Activated gamma-delta T cell (primary cell): Measurements from ENCODE around the gene MAP4K2.
"Not testable (repeated sequence)": the region's sequence is repeated elsewhere in the genome, so short reads cannot be mapped to it uniquely, and the experiment has no call there.

ENCODE experiments used
- DNase-seq: peaks from one replicate; lab custom pipeline; 2025; lab: John Stamatoyannopoulos, UW
- total RNA-seq, 2 donors: gene quantifications; one replicate each; lab custom pipeline; 2026; lab: John Stamatoyannopoulos, UW

The MAP4K2 gene
- 130 to 155 reads per million in 2 donors for total RNA-seq

DNA sequence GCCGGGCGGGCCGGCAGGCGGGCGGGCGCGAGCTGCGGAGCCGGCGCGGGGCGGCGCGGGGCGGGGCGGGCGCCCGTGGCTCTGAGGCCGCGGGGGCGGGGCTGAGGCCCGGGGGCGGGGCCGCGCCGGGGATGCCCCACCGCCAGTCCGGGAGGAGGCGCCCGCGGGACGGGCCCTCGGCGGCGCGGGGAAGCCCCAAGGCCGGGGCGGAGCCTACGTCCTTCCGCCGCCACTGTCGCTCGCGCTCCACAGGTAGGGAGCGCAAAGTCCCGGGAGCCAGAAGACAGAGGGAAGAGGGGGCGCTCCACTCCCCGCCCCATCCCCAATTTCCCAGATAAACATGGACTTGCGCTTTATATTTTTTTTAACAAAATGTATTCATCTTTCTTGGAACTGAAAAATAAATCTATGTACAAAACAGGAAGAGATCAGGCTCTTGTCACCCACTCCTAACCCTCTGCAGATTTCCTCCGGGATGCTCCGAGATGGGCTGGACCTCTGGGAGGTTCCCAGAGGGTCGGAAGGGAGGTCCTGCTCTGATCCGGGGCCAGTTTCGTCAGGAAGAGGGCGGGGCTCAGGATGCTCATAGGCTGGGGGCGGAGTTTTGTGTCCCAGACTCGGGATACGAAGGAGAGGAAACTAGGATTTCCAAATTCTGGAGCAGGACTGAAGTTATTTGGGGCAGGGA, at the start of gene MAP4K2:
MAP4K2 (minus strand) TSS at position 57 of the 688 bp plus-strand sequence. CDS start 65 bp downstream, outside the sequence.
- DNase-seq = peak; percentile 78

DNA sequence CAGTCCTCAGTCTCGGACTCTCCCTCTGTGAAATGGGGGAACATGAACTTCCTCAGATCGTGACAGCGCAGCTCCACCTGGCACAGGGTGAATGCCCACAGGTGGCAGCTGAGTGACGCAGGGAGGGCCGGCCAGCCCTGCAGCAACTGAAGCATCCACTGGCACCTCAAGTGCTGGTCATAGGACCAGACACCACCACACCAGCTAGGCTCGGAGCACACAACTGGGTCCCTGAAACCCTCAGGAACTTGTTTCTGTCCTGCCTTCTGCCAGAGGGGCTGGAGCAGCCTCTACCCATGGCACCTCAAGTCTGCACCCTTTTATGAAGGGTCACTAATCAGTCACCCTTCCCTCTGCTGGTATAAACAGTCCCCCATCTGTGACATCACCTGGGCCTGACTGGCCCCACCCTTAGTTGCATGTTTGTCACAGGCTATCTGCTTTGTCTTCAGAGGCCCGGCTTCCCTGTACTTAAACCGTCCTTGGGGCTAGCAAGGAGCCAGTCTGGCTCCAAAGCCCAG, 48.9 kb upstream of the MAP4K2 start:
- no peak for DNase-seq

DNA sequence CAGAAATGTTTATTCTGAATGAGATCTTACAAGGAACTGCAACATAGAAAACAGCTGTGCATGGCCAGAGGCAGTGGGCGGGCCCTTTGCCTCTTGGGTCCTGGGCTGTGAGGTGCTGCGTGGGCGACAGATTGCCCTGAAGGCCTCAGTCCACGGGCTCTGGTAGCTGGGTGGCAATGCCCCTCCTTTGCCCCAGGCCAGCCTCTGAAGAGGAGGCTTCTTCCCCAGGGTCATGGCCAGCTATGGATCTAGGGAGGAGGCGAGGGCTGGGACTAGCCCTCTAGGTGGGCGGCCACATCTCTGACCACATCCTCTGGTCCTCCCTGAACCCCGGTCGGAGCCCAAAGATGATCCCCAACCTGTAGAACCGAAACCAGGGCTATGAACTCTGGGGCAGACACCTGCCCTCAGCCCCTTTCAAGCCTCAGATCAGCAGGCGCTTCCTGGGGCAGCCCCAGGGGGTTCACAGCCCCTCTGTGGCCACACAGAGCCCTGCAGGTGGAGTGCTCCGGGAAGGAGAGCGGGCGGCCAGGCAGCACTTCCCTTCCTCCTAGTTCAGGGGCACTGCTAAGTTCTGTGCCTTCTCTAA, 48.1 kb upstream of the MAP4K2 start:
- peak; percentile 53 for DNase-seq

DNA sequence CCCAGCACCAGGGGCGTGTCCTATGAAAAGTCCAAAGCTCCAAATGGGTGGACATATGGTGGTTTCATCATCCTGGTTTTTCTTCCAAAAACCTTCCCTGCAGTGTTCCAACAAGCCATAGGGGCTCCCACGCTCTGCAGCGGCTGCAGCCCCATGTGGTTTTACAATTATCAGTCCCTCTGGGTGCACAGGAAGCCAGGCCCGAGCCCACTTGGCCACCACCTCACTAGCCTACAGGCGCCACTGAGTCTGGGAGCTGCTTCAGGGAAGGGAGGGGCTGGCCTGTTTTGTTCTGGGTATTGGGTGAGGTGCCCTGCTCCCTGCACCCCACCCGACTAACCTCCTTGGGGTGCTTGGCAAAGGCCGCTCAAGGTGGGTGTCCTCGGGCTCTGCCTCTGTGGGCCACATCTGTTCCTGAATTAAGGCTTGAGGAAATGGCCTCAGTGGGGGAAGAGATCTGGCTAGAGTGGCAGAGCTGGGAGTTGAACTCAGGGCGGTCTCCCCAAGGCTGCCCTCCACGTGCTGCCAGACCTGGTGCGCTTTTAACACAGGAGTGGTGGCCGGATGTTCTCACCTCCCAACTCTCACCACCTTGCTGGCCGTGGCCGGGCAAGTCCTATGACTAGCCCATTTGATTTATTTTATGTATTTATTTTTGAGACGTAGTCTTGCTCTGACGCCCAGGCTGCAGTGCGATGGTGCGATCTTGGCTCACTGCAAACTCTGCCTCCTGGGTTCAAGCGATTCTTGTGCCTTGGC, 46.8 kb upstream of the MAP4K2 start:
- no peak for DNase-seq

DNA sequence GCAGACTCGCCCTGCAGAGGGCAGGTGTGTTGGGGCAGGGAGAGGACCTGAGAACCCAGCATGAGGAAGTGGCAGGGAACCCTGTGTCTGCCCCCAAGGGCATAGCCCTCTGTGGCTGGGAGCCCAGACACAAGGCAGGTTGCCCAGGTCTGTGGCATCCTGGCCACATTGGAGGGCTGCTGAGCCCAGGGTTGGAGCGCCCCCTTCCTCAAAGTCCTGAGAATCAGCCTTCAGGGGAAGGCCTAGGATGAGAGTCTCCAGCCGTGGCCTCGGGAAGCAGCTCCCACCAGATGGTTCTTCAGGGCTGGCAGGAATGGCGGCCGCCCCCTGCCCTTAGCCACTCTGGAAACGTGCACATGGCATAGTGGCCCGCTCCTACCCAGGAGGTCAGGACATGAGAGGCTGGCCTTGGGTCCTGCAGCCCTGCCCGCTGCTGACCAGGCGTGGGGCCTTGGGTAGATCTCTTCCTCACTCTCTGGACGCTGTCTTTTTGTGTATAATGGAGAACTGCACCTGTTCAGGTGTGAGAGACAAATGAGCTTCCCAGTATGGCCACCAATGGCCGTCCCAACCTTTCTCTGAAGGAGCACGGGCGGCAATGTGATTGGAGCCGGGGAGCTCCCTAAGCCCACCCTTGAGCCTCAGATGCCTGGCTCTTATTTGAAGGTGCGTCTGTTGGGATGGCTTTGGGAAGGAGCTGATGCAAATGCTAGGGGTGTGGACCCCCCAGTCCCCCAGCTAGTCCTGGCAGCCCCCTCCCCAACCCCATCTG, 46.0 kb upstream of the MAP4K2 start:
- DNase-seq = no peak

DNA sequence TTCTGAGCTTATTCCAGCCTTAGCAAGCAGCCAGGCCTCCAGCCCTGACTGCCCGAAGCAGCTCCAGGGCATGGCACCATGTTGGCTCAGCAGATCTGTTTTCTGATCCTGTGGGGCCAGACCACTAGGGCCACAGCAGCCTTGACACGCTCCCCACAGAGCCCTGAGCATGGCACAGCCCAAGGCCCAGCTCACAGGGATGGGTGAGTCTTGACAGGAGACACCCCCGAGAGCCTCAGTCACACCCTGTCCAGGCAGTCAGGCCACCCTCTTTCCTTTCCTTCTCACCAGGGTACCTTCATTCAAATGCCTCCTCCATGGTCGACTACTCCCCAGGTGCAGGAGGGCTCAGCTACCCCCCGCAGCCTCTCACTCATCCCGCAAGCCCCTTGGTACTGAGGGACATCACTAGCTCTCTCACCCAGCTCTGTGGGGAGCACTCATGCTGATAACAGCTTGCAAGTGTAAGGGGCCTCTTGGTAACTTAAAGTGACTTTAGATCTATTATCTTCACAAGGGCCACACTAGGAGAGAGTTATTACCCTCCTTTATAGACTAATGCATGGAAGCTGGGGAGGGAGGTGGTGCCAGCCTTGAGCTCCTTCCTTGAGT, 45.3 kb upstream of the MAP4K2 start:
- DNase-seq = no peak

DNA sequence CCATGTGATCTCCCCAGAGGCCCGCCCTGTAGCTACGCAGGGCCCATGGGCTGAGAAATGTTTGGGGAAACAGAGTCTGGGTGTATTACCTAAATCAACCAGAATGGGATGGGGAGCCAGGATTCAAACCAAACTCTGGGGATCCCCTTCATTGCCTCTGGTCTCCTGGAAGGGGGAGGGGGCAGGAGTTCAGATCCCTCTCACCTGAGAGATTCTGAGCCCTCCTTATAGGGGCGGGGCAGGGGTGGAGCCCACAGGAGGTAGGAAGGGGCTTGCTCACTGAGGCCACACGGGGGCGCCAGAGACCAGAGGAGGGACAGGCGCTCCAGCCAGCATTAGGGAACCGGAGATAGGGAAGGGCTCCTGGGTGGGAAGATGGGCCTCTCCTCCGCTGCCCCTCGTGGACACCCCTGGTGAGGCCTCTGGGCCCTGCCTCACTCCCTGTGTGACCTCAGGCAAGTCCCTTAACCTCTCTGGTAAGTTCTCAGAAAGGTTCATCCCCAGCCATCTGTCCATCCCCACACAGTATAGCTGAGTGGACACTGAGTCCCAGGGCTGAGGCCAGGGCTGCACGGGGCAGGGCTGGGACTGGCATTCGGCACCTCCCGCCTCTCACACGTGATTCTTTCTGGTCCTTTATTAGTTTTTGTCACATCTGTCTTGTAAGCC, 44.1 kb upstream of the MAP4K2 start:
- peak; percentile 66 for DNase-seq

DNA sequence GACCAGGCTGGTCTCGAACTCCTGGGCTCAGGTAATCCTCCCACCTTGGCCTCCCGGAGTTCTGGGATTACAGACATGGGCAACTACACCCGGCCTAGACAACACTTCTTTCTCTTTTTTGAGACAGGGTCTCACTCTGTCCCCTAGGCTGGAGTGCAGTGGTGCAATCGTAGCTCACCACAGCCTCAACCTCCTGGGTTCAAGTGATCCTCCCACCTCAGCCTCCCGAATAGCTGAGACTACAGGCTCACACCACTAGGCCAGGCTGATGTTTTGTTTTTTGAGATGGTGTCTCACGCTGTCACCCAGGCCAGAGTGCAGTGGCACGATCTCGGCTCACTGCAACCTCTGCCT, 42.7 kb upstream of the MAP4K2 start:
- not testable (repeated sequence) for DNase-seq

DNA sequence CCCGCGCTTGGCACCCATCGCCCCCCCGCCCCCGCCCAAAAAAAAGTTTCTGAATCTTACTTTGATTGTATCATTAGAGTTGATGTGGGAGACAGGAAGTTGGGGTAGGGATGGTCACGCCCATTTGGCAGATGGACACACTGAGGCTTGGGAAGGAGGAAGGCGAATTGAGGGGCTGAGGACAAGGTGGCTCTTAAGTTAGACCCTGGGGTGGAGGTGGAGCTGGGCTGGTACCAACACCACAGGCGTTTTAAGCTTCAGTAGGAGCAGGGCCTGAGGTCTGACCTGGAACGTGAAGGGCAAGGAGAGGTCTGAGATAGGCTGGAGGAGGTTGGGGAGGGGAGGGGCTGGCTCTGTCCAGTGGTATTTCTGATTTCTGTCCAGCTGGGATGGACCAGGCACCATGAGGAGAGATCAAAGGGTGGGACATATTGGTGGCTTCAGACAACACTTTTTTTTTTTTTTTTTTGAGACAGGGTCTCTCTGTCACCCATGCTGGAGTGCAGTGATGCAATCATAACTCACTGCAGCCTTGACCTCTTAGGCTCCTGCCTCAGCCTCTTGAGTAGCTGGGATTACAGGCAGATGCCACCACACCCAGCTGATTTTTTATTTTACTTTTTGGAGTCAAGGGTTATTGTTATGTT, 42.2 kb upstream of the MAP4K2 start:
- no peak for DNase-seq

DNA sequence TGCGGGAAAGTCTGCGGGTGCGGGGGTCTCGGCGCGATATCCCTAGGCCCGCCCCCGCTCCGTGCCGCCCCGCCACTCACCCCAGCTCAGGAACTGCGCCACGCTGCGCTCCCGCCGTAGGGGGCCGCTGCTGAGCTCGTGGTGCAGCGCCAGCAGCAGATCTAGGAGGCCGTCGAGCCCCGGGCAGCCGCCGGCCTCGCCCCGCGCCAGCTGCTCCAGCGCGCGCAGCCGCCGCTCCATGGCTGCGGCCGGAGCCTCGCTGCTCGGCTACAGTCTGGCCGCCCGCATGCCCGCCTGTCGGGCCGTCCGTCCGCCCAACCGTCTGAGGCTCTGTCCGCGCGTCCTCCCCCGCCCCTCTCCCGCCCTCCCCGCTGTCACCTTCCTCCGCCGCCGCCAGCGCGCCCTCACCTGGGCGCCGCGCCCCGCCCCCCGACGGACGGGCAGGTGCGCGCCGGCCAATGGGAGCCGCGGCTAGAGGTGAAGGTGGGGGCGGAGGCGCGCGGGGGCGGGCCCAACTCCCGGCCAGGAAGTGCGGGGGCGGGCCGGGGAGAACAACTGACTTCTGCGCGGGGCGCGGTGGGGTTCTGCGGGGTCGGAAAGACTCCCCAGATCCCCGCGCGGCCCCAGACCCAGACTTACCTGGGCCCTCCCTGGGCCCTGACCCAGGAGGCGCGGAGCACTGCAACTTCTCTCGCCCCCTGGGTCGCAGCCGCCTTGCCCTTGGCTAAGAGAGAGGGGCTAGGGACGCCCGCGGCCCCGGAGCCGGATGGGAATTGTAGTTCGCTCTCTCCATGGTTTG, 41.5 kb upstream of the MAP4K2 start, which contains the start of gene CDC42BPG:
CDC42BPG (minus strand) TSS at position 324 of the 799 bp plus-strand sequence; CDS start at position 240, 84 bp downstream.
- DNase-seq = peak; percentile 61

DNA sequence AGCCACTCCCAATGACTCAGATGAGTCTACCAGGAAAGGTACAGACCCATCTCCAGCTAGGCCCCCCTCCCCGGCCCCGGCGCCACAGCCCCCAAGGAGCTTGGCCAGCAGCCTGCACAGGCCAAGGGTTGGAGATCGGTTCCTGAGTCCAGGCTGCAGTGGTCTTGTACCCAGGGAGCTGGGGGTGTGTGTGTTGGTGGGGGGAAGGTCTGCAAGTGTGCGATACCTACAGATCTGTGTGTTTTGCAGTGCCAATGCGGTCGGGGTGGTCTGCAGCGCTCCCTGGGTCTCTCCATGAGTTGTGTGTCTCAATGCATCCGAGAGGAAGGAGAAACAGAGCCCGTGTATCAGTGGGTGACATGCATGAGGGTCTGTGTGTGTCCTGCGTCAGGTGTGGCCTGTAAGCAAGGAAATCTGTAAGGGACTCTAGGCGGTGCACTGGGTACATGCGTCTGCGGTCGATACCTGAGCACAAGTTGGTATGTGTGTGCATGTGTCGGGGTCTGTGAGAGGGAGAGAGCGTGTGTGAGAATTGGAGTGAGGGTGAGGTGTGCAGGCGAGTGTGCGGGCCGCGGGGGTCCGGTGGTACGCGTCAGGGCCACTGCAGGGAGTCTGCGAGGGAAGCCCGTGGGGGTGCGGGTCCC, 40.8 kb upstream of the MAP4K2 start:
- no peak for DNase-seq

DNA sequence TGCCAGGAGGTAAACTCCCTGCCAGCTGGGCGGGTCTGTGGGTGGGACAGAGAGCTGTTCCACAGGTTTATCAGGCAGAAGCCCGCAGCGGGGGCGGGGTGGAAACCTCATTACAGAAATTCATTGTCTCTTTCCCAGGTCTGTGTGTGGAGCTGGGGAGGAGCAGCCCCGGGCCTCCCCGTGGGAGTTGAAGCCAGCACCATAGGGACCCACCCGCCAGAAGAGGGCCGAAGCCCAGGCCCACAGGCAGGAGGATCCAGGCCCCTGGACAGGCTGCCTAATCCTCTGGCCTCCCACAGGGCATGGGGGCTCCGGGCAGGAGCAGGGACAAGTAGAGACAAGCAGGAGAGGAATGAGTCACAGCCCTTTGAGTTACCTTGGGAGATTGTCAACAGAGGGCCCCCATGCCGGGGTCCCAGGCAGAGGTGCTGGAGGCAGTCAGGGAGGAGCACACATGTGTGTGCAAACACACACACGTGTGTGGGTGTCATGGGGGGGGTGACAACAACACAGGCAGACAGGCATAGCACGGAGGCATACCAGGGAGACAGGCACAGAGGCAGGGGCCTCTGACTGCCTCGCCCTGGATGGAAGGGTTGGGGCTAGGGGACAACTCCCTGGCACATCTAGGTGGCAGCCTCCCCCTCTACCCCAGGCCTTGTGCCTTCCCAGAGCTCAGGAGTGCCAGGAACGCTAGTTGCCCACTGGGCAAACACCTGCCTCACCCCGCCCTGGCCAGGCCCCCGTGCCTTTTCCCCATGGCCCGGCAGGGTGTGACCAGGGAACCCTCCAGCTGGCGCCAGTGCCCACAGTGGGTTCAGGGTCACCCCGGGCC, 40.1 kb upstream of the MAP4K2 start:
- DNase-seq = no peak

DNA sequence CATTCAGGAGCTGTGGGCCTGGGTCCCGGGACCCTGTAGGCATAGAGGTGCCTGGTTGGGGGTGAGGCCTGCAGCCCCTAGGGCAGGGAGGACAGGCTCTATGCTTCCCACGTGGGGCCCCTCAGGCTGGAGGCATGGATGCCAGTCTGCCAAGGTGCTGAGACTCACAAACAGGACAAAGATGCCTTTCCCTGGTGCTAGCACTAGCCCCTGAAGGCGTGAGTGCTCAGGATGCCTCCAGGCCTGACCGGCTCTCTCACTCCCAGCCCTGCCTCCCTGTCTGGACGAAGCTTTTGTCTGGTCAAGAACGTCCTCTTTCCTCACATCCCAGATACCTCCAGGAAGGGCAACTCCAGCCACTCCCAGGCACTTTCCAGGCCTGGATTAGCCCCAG, 39.3 kb upstream of the MAP4K2 start:
- no peak for DNase-seq

DNA sequence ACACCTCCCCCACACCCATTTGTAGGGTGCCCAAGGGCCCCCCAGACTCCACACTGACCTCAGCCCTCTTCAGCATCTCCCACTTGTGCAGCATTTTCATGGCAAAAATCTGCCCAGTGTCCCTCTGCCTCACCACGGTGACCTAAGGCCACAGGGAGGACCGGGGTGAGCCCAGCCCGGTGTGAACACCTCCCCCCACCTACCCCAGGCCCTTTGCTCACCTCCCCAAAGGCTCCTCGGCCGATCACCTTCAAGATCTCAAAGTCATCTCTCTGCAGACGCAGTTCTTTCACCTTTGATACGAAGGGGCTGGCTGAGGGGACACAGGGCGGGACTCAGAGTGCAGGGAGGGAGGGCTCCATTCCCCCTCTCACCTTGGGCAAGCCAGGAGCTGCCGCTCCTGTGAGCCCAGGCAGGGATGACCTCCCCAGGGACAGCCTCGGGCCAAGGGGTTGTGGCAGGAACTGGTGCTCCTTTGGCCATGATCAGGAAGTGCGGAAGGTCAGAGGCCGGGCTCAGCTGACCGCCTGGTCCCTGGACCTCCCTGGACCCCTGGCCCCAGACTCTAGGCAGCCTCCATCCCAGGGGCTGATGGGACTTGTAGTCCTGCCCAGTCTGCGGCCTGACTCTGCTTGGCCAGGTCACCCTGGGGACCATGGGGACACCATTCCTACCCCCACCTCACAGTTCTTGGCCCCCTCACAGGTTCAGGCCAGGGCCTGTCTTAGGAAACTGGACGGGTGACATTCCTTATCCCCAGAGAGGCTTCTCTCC, 38.8 kb upstream of the MAP4K2 start:
- DNase-seq = no peak

DNA sequence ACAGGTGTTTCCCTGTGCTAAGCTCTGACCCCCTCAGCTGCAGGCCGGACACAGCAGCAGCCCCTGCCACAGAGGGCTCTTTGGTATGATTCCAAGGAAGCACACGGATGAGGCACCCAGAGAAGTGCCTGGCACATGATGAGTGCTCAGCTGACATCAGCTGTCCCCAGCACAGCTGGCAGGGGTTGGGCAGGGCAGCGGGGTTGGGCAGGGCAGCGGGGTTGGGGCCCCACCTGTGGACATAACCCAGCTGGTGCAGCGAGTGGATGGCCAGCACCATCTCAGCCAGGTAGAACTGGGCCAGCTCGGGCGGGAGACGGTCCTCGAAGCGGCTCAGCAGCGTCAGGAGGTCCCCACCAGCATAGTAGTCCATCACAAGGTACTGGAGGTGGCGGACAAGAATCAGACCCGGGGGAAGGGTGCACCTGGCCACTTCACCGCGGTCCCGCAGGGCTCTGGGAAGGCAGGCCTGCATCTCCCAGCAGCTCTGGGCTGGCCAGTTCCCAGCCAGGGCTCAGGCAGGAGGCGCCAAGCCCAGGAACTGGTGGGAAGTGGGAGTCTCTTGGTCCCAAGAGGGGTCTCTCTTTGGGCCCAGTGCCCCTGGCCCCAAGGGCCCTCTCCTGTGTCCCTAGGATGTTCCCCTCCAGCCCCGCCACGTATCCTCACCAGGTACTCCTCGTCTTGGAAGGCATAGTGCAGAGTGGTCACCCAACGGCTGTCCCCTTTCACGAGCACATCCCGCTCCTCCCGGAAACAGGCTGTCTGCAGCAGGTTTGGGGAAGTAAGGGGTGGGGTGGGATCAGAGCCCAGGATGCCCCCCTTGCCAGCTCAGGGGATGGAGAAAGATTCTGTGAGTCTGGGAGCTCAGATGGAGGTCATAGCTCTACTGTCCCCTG, 37.1 kb upstream of the MAP4K2 start:
- no peak for DNase-seq

DNA sequence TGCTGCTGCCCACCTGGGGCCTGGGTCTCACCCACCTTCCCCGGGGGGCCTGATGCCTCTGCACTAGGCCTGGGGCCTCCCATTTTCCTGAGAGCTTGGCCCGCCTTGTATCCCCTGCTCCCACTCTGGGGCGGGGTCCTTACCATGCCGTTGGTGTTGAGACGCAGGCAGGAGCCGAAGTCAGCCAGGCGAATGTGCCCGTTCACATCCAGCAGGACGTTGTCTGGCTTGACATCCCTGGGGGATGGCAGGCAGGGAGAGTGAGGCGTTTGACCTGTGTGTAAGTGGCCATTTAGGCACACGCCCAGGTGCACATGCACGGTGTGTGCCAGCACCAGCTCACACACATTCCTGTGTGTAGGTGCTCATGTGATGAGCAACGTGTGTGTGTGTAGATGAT, 36.3 kb upstream of the MAP4K2 start:
- no peak for DNase-seq
